ENCODE measurements around the gene SLC35F3. TPM values are rescaled to one million over a fixed set of nuclear protein-coding genes. Genes with fewer than 3 reads are reported as not detected.

The SLC35F3 gene
- total and polyA plus RNA-seq, 2 experiments from 2014 or later, result 1.0 to 3.2 TPM

- no peak for TF ChIP-seq ZNF462 (CRISPR knock-in tag; IDR thresholded peaks at IDR 0.05)
- TF ChIP-seq POLR2AphosphoS5 (IDR thresholded peaks at IDR 0.05; ENCODE audit: low read depth), result no peak
Observed at GRCh38 chr1:234197839-234198238, 293.4 kb downstream of the SLC35F3 start (continued).

GRCh38 chr1:234199476-234200127 is 295.1 kb downstream of the SLC35F3 start:
- H3K27me3 Mint-ChIP-seq (ENCODE audit: insufficient read depth, low read depth, poor library complexity), result no peaks in the 10 kb centered on the region
- Histone ChIP-seq H3K4me1 (ENCODE audit: insufficient read depth) (no peaks in the 10 kb centered on the region), H3K36me3 (ENCODE audit: insufficient read depth) (no peaks in the 10 kb centered on the region), H4K20me1 (replicated peaks; ENCODE audit: insufficient read depth) (no peaks in the 10 kb centered on the region), H3K9me2 (ENCODE audit: insufficient read depth) (no peaks in the 10 kb centered on the region; the same call in 1 of the 2 replicates), H3K4me2 (no peak overlapping the region), H3K4me3 (no peak overlapping the region), H2AFZ (no peak overlapping the region), H3F3A (replicated peaks; ENCODE audit: low read depth) (no peaks in the 10 kb centered on the region), H3K27me3 (ENCODE audit: insufficient read depth) (no peaks in the 10 kb centered on the region), H3K79me2 (replicated peaks; ENCODE audit: insufficient read depth) (no peaks in the 10 kb centered on the region), H3K27ac (ENCODE audit: low read depth) (no peak overlapping the region)
- no peaks in the 10 kb centered on the region for H3K9me3 Mint-ChIP-seq
- no peaks in the 10 kb centered on the region for H3K4me1 Mint-ChIP-seq
- ATAC-seq (no peak), DNase-seq (ENCODE audit: low spot score) (no peak)
- no peaks in the 10 kb centered on the region for H3K36me3 Mint-ChIP-seq (ENCODE audit: low read depth)
- no peak overlapping the region for H3K27ac Mint-ChIP-seq
- H3K4me3 Mint-ChIP-seq, result no peak overlapping the region
- TF ChIP-seq ZNF331 (CRISPR knock-in tag; IDR thresholded peaks at IDR 0.05; ENCODE audit: low read depth) (no peak), NANOG (IDR thresholded peaks at IDR 0.05; ENCODE audit: borderline replicate concordance) (no peak), ZNF462 (CRISPR knock-in tag; IDR thresholded peaks at IDR 0.05) (no peak), EZH2phosphoT487 (IDR thresholded peaks at IDR 0.05; ENCODE audit: unreplicated experiment) (no peak), ZNF114 (CRISPR knock-in tag; IDR thresholded peaks at IDR 0.05) (no peak), JUNB (IDR thresholded peaks at IDR 0.05; ENCODE audit: unreplicated experiment) (no peak)
